ENCODE data around the gene LRRFIP1.

- TF ChIP-seq, protein P1, sequence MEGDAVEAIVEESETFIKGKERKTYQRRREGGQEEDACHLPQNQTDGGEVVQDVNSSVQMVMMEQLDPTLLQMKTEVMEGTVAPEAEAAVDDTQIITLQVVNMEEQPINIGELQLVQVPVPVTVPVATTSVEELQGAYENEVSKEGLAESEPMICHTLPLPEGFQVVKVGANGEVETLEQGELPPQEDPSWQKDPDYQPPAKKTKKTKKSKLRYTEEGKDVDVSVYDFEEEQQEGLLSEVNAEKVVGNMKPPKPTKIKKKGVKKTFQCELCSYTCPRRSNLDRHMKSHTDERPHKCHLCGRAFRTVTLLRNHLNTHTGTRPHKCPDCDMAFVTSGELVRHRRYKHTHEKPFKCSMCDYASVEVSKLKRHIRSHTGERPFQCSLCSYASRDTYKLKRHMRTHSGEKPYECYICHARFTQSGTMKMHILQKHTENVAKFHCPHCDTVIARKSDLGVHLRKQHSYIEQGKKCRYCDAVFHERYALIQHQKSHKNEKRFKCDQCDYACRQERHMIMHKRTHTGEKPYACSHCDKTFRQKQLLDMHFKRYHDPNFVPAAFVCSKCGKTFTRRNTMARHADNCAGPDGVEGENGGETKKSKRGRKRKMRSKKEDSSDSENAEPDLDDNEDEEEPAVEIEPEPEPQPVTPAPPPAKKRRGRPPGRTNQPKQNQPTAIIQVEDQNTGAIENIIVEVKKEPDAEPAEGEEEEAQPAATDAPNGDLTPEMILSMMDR (IDR thresholded peaks at IDR 0.05; ENCODE audit: low read depth, low read length) = no peak
- TF ChIP-seq EZH2phosphoT487 (IDR thresholded peaks at IDR 0.05; ENCODE audit: low read depth) = no peak
Observed at GRCh38 chr2:237625216-237625705, 2.1 kb upstream of the LRRFIP1 start.
